HG03460 (cell line): ENCODE data around the gene DCAKD.

Experiments used
- ATAC-seq: cut with Tn5 transposase; IDR thresholded peaks from one replicate; pipeline ENCODE4 v1.9.1; 2021; ENCODE audit not compliant: unreplicated experiment

The DCAKD gene

DNA sequence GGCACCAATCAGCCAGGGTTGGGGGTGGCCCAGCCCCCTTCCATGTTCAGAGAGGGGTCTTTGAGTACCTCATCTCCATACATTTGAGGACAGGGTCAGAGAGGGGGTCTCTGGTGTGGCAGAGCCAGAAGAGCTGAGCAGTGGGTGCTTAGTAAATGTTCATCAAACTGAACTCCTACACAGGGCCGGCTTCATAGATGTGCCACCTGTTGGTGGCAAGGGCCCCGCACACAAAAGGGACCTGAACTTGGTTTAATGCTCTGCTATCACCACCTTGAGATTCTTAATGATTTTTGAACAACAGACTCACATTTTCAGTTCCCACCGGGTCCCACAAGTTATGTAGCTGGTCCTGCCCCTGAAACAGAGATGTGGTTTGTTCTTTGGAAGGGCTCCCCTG lies 74.4 kb downstream of the DCAKD start:
- ATAC-seq: no peak

DNA sequence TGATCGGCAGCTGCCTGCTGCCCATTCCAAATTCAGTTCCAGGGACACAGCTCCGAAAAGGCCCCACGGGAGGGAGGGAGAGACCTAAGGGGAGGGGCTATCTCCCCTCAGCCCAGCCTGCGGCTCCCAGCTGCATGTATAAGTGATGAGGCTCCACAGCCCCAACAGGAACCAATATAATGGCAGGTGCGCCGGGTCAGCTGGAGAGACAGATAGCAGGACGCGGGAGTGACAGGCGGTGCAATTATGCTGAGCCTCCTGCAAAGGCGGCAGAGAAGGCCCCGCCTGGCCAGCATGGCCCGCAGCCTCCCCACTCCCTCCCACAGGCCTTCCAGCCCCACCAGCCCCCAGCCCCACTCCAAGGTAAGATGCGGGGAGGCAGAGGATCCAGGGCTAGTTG lies 75.2 kb downstream of the DCAKD start:
- no peak for ATAC-seq
